Activated CD4-positive, alpha-beta T cell treated with anti-CD3 and anti-CD28 coated beads, Interleukin-10, Interleukin-2, amounts not matched to agents 100 ng/mL and 50 ng/mL, durations not matched to agents 16 hours and 8 hours (primary cell): ENCODE measurements around the gene VPS4B.
"Not testable (repeated sequence)": the region's sequence is repeated elsewhere in the genome, so short reads cannot be mapped to it uniquely, and the experiment has no call there.

Experiments used
- DNase-seq: peaks from one replicate; pipeline ENCODE4 v3.0.0-alpha.2; 2020

VPS4B gene

GRCh38 chr18:63367053-63367953, 55.0 kb downstream of the VPS4B start, which contains the start of gene KDSR:
TSS of gene KDSR (minus strand) at chr18:63367206. CDS start at chr18:63367118, 88 bp downstream.
- DNase-seq: peak; percentile 89

- DNase-seq: peak; percentile 88
Observed at GRCh38 chr18:63366213-63367052, 55.8 kb downstream of the VPS4B start.

GRCh38 chr18:63365876-63366212, 56.4 kb downstream of the VPS4B start:
- peak; percentile 41 for DNase-seq

- peak; percentile 69 for DNase-seq
Observed at GRCh38 chr18:63363951-63364350, 58.3 kb downstream of the VPS4B start.

- not testable (repeated sequence) for DNase-seq
Observed at GRCh38 chr18:63363420-63363819, 58.9 kb downstream of the VPS4B start.

- no peak for DNase-seq
Observed at GRCh38 chr18:63356272-63356896, 65.9 kb downstream of the VPS4B start.

- DNase-seq: no peak
Observed at GRCh38 chr18:63350230-63350629, 72.0 kb downstream of the VPS4B start.

GRCh38 chr18:63348508-63349136, 73.7 kb downstream of the VPS4B start:
- no peak for DNase-seq

GRCh38 chr18:63346480-63347183, 75.6 kb downstream of the VPS4B start:
- DNase-seq: no peak

- no peak for DNase-seq
Observed at GRCh38 chr18:63346031-63346430, 76.2 kb downstream of the VPS4B start.

- no peak for DNase-seq
Observed at GRCh38 chr18:63344918-63345317, 77.4 kb downstream of the VPS4B start.

- DNase-seq: no peak
Observed at GRCh38 chr18:63344263-63344662, 78.0 kb downstream of the VPS4B start.

- DNase-seq: no peak
Observed at GRCh38 chr18:63342206-63342605, 80.1 kb downstream of the VPS4B start.

- DNase-seq: peak; percentile 49
Observed at GRCh38 chr18:63339920-63340484, 82.3 kb downstream of the VPS4B start.
